Activated CD4-positive, alpha-beta T cell treated with anti-CD3 and anti-CD28 coated beads, Interleukin-2, Interleukin-6, amounts not matched to agents 100 ng/mL and 50 ng/mL, durations not matched to agents 16 hours and 8 hours (primary cell): ENCODE results near the gene LARP4B.
A peak's percentile ranks its signal among the peaks of the same experiment; 100 is the strongest.

Experiments used
- DNase-seq: peaks from one replicate; pipeline ENCODE4 v3.0.0-alpha.2; 2020

The LARP4B gene

GRCh38 chr10:805620-806305, 125.7 kb downstream of the LARP4B start:
- DNase-seq = no peak

GRCh38 chr10:804787-805619, 126.5 kb downstream of the LARP4B start:
- no peak for DNase-seq

DNA sequence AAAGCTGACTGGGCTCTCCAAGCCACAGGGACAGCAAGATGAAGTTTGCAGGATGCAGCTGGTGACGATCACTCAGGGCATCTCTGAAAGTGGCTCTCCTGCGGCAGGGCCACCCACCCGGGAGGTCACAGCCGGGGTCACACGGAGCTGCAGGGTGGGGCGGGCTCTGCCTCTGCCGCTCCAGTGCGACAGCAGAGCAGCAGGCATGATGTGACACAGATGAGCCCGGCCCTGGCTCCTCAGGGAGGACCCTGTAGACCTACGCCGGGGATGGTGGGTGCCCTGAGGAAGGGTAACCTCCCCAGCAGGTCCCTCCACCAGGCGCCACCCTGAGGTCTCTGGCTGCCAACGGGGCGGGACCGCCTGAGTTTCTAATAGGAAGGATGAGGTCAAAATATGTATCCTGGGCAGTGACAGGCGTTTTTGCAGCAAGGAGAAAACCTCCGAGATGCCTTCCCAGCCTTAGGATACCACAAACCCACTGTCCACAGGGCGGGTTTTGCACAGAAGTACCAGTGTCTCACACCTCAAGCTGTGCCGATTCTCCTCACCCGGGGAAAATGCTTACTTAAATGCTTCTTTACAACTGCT, 127.2 kb downstream of the LARP4B start:
- DNase-seq = no peak

GRCh38 chr10:803041-803741, 128.3 kb downstream of the LARP4B start:
- no peak for DNase-seq

DNA sequence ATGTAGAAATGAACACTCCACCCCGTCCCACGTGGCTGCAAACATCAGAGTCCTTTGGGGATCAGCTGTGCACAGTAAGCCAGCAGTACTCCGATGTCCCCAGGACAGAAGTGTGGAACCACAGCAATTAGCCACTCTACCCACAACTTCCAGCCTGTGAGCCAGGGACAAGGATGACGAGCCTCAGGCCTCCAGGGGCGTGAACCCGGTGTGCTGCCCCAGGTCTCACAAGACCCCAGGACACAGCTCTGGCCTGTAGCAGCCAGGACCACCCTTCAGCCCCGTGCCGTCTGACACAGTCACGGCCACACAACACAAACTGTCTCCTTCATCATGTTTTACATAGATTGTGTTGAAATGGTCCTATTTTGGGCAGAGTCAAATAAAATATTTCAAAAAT, 129.0 kb downstream of the LARP4B start:
- DNase-seq = no peak

DNA sequence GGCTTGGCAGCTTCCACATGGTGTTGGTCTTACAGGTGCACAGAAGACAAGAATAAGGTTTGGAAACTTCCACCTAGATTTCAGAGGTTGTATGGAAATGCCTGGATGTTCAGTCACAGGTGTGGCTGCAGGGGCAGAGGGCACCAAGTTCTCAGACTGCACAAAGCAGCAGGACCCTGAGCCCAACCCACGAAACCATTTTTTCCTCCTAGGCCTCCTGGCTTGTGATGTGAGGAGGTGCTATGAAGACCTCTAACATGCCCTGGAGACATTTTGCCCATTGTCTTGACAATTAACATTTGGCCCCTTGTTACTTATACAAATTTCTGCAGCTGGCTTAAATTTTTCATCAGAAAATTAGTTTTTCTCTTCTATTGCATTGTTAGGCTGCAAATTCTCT, 134.3 kb downstream of the LARP4B start:
- no peak for DNase-seq

DNA sequence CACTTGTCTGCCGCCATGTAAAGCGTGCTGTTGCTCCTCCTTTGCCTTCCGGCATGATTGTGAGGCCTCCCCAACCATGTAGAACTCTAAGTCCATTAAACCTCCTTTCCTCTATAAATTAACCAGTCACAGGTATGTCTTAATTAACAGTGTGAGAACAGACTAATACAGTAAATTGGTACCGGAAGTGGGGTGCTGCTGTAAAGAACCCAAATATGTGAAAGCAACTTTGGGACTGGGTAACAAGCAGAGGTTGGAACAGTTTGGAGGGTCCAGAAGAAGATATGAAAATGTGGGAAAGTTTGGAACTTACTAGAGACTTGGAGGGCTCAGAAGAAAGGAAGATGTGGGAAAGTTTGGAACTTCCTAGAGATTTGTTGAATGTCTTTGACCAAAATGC, 135.3 kb downstream of the LARP4B start:
- DNase-seq = no peak

DNA sequence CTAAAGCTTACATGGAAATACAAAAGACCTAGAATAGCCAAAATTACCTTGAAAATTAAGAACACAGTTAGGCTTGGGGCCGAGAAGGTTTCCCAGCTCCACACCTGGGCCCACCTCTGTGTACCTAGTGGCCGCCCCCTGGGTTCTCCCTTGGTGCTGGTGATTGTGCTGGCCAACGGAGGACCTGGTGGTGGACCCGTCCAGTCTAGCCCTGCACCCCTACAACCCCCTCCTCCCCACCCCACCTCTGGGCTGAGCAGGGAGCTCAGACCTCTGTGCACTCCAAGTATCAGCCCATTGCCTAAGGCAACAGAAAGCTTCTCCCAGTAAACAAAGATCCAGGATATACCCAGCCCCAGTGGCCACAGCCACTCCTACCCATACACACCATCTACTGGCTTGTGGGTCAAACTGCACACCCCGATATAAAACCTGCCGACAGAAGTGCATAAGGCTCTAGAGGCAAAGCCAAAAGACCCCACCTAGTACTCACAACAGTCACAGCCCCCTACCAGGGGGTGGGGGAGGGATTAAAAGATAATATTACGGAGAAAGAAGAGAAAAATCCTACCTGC, 137.0 kb downstream of the LARP4B start:
- no peak for DNase-seq

- DNase-seq = no peak
Observed at GRCh38 chr10:792792-793100, 138.8 kb downstream of the LARP4B start.

DNA sequence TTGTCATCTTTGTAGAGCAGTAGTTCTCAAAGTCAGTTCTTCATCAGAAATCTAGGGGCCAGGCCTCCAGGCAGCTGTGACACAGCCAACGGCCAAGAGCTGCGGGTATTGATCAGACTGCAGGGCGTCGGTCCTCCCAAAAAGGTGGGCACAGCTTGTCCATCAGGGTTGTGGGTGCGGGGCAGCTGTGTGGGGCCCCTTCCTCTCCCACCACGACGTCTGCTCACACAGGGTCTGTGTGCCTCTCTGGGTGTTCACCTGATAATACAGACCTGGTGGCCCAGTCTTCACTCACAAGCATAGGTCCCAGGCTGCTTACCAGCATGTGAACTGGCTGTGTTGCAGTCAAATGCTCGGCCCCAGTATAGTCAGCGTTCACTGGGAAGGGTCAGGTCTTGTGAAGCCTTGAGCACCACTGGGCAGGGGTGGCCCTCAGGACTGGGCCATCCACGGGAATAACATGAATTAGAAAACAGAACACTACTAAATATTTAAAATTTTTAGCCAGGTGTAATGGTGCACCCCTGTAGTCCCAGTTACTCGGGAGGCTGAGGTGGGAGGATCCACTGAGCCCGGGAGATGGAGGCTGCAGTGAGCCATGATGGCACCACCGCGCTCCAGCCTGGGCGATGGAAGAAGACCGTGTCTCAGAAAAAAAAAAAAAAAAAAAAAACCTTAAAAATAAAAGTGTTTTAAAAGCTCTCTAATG, 139.3 kb downstream of the LARP4B start:
- DNase-seq = no peak

DNA sequence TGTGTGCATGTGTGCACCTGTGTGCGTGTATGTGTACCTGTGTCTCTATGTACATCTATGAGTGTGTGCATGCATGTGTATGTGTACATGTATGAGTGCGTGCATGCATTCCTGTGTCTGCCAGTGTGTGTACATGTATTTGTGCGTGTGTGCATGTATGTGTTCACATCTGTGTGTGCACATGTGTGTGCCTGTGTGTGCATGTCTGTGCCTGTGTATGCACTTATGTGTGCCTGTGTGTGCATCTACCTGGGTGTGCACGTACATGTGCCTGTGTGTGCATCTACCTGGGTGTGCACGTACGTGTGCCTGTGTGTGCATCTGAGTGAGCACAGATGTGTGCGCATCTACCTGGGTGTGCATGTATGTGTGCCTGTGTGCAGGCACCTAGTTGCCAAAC, 139.9 kb downstream of the LARP4B start:
- no peak for DNase-seq

DNA sequence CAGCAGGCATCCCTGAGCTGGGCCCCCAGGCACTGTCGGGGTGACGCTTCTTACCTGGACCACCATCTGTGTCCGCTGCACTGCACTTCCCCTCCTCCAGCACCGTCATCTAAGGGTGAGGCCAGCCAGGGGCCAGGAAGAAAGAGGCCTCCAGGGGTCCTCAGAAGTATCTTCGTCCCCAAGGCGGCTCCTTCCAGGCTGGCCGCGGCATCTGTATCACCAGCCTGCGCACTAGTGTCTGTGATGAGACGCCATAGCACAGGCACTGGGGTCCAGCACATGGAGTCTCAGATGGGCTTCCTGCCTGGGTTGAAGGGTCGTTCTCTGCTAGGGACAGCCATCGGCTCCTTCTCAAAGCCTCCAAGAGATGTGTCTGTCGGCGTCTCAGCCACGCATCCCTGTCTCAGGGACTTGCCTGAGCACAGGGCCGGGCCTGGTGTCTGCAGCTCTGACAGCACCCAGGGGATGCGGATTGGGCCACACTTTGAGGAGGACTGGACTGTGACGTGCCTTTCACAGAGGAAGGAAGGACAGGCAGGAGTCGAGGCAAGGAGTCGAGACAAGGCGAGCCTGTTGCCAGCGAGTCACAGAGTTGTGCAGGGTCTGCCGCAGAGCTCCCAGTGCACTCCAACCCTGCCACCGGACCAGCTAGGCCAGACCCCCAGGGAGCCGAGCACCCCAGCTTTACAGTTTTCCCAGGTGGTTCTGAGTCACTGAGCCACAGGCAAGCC, 140.5 kb downstream of the LARP4B start:
- no peak for DNase-seq

DNA sequence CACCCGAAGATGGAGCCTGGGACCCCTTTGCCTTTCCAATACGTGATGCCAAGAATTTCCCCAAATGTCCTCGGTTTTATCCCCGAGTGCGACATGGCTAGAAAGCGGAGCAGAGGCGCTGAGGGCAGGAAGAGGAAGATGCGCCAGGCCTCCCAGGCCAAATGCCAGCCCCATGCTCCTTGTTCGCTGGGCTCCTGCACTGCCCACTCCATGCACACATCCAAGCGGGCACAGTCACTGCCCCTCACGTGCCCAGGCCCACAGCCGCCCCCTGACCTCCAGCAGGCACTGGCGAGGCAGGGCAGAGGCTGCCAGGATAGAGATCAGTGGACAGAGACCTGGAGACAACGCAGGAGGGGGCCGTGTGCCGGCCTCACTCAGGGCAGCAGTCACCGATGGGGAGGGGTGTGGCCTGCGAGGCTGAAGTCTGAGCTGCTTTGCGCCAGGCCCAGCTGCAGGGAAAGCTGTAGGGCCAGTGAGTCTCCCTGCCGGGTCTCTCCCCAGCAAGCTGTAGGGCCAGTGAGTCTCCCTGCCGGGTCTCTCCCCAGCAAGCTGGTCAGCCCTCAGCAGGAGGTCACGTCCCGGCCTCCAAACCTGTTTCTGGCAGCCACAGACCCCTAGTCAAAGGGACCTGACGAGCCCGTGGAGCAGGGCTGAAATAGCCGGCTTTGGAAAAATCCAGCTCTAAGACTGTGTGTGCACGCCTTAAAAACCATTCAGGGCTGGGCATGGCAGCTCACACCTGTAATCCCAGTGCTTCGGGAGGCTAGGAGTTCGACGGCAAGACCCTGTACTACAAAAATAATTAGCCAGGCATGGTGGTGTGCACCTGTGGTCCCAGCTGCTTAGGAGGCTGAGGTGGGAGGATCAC, 141.4 kb downstream of the LARP4B start:
- no peak for DNase-seq

DNA sequence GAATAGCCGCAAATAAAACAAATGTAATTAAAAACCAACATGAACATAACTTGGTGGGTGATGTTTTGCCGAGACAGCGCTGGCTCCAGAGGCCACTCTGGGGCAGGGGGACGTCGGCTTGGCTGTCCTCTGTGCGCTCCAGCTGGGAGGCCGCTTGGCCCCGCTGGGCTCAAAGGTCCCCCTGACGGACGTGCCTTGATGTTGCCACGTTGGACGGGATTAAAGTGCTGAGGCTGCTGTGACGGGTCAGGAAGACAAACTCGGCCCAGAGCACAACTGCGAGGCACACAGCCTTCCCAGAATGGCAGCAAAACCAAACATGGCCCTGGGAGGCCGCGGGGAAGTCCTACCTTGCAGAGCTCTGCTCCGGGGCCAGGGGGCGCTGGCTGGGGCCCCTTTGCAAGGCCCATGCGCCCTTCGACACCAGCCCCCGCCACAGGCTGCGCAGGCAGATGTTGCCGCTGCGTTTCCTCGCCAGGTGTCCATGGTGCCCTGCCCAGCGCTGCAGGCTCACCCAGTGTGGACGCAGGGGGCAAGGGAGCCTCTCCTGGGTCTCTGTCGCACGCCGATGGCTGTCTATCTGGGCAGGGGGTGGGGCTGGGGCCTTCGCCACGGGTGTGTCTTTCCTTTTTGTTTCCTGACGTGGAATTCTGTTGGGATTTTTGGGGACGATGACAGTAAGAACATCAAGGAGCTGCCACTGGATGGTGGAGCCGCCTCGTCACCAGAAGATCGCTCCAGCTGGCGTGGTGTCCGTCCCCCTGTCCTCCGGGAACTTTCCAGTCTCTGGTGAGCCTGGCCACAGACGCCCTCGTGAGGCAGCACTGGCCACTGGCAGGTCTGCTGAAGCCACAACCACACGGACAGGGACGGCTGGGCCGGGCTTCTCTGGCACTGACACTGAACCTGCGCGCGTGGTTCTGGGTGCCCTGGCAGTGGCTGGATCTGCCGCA, 142.4 kb downstream of the LARP4B start:
- DNase-seq = peak; percentile 55

DNA sequence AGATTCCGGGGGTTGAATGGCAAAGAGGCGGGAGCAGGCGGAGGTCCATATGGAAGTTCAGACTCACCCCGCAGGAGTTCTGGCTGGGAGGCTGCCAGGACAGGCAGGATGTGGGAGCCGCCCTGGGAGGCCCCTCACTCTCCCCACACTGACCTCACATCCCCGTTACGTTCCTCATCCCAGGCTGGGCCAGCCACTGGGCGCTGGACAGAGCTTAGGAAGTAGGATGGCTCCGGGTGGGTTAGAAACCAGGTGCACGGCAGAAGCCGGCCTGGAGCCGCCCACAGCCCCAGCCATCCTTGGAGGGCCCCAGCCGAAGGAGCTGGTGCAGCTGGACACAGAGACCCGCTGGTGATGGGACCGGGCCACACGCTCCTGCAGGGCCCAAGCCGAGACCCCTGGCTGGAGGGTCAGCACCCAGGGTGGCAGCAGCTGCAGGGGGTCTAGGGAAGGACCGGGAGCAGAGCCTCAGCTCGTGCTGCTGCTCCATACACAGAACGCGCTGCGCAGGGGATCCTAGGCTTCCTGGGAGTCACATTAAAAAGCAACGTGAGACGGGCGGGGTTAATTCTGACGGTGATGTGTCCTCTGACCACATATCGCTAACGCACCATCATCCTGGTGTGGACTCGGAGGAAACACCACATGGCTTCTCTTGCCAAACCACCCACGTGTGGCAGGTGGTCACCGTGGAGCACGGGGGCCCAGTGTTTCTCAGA, 143.4 kb downstream of the LARP4B start:
- DNase-seq = no peak

GRCh38 chr10:786633-787474, 144.7 kb downstream of the LARP4B start:
- no peak for DNase-seq

DNA sequence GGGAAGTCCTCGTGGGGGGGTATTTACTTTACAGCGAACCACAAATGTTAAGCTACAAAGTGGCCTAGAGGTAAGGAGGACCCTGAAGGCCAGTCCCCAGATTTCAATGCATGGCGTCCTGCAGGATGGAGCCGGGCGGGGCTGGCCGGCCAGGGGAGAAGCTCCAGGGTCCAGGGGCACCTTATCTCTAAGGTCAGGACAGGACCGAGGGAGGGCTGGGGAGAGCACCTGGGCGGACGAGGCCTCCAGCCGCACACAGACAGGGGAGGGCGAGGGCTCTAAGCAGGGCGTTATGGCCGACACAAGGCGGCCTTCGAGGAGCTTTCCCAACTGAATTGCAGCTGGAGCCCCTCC, 145.7 kb downstream of the LARP4B start:
- DNase-seq = no peak
